RWPE1 (cell line): ENCODE data around the gene ANO5.

Experiments used
- CTCF ChIA-PET: fragments of 350-600 bp; sonication (Branson Sonifier 250); formaldehyde crosslinking; extraction: SDS; loops from one replicate; lab custom pipeline; 2021; lab: Yijun Ruan, JAX
- POLR2A ChIA-PET: fragments of 400-600 bp; formaldehyde crosslinking; extraction: SDS; loops from one replicate; lab custom pipeline; 2020; ENCODE audit warnings: antibody characterized with exemption; ENCODE audit not compliant: low non-redundant PET; lab: Yijun Ruan, JAX
- DNase-seq: peaks from one replicate; pipeline ENCODE4 v3.0.0; 2012; ENCODE audit warnings: low spot score
- H3K27ac ChIP-seq: fragments of 450-650 bp; 2 replicates; pipeline ENCODE4 v1.5.1; 2017
- CTCF ChIP-seq: fragments of 450-650 bp; conservative IDR thresholded peaks from 2 replicates; pipeline ENCODE4 v1.5.1; 2017; ENCODE audit warnings: low read depth, mild to moderate bottlenecking

Gene ANO5

GRCh38 chr11:22192642-22193347, at the start of gene ANO5:
ANO5 (plus strand) TSS chr11:22193085; CDS start chr11:22193493, 408 bp downstream.
- H3K27ac ChIP-seq, result no peak within 1 kb of the TSS
- no peak for DNase-seq
- TF ChIP-seq CTCF, result no peak
- ChIA-PET POLR2A (no interaction called here), CTCF (interaction anchor here (0.8 to 1.1 kb wide), 2 partner anchors 28 to 1081 kb away, joined by 3 to 4 read pairs; no protein-coding TSS in a partner anchor)

GRCh38 chr11:22151649-22152197, 41.2 kb upstream of the ANO5 start:
- ChIA-PET POLR2A (no interaction called here), CTCF (interaction anchor here (0.6 to 0.7 kb wide), 2 partner anchors 44 to 516 kb away, joined by 4 to 5 read pairs; no protein-coding TSS in a partner anchor)
- TF ChIP-seq CTCF, result no peak
- no peak for DNase-seq
- H3K27ac ChIP-seq, result no peak overlapping the region

- ChIA-PET POLR2A (no interaction called here), CTCF (interaction anchor here (0.5 kb wide), 1 partner anchor 1803 kb away, joined by 3 read pairs; no protein-coding TSS in a partner anchor)
- no peak overlapping the region for H3K27ac ChIP-seq
- no peak for DNase-seq
- TF ChIP-seq CTCF, result no peak
Observed at GRCh38 chr11:22157531-22157930, 35.4 kb upstream of the ANO5 start.

GRCh38 chr11:22161489-22161888, 31.4 kb upstream of the ANO5 start:
- POLR2A ChIA-PET, result no interaction called here

GRCh38 chr11:22162756-22163155, 30.1 kb upstream of the ANO5 start:
- no peak for TF ChIP-seq CTCF
- no peak for DNase-seq
- H3K27ac ChIP-seq, result no peak overlapping the region
- ChIA-PET POLR2A (no interaction called here), CTCF (no interaction called here)

More at GRCh38 chr11:22161489-22161888, 31.4 kb upstream of the ANO5 start:
- CTCF ChIA-PET, result no interaction called here
- no peak overlapping the region for H3K27ac ChIP-seq
- TF ChIP-seq CTCF, result no peak
- no peak for DNase-seq

GRCh38 chr11:22163394-22163797, 29.5 kb upstream of the ANO5 start:
- H3K27ac ChIP-seq, result no peak overlapping the region
- POLR2A ChIA-PET, result no interaction called here
- TF ChIP-seq CTCF, result no peak
- no peak for DNase-seq
- CTCF ChIA-PET, result interaction anchor here (0.5 kb wide), 1 partner anchor 769 kb away, joined by 3 read pairs; no protein-coding TSS in a partner anchor
